ENCODE data around the gene MYBPC3. TPM values are rescaled to one million over a fixed set of nuclear protein-coding genes. Genes with fewer than 3 reads are reported as not detected.
A peak's percentile ranks its signal among the peaks of the same experiment; 100 is the strongest.

MYBPC3 gene
- total and polyA plus RNA-seq, 12 donors, result 0.54 to 5.8 (median 2.0) TPM

GRCh38 chr11:47398011-47398410, 45.5 kb upstream of the MYBPC3 start:
- 89 to 96% (median 90%) methylated on average over 3 of the region's 3 CpGs for WGBS, 4 donors
- TF ChIP-seq POLR2A (IDR thresholded peaks at IDR 0.05) (no peak), CTCF (IDR thresholded peaks at IDR 0.05) (no peak)
- H3K27me3 ChIP-seq, result no peaks in the 10 kb centered on the region
- no peak overlapping the region for H3K27ac ChIP-seq
- intact Hi-C loops (cut with DNase I), result no loop called here
- H3K4me3 ChIP-seq, result no peak overlapping the region
- no peaks in the 10 kb centered on the region for H3K36me3 ChIP-seq (replicated peaks in 1 of 2)
- no peaks in the 10 kb centered on the region for H3K9me3 ChIP-seq (replicated peaks in 1 of 3)
- no peak for DNase-seq
- peaks cover 16% of the 10 kb centered on the region in 2 donors for H3K4me1 ChIP-seq (replicated peaks in 1 of 2)

DNA sequence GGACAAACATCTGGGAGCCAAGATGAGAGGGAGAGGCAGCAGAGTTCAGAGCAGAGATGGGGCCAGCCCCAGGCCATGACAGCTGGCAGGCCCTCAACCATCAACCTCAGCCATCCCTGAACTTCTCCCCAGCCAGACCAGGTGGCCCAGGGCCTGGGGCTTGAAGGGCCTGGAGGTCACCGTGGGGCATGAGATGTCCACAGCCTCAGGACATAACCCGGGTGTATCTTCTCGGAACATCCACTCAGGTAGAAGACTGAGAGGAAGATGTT, 43.5 kb upstream of the MYBPC3 start:
- WGBS, 4 donors, result 90 to 93% (median 90%) methylated on average over 2 to 3 of the region's 3 CpGs
- H3K4me3 ChIP-seq, result no peak overlapping the region
- no peaks in the 10 kb centered on the region for H3K9me3 ChIP-seq (replicated peaks in 1 of 3)
- peaks cover 12% of the 10 kb centered on the region in 2 donors for H3K4me1 ChIP-seq (replicated peaks in 1 of 2)
- DNase-seq, result no peak
- H3K27ac ChIP-seq, result peak overlapping the region in 3 of 5 donors; percentile 75 to 96 (median 86)
- H3K36me3 ChIP-seq (replicated peaks in 1 of 2), result no peaks in the 10 kb centered on the region
- no peaks in the 10 kb centered on the region for H3K27me3 ChIP-seq
- no peak for TF ChIP-seq CTCF (IDR thresholded peaks at IDR 0.05)
- TF ChIP-seq POLR2A (IDR thresholded peaks at IDR 0.05), result no peak
- intact Hi-C loops (cut with DNase I), result no loop called here

GRCh38 chr11:47395223-47396048, 42.9 kb upstream of the MYBPC3 start:
- Histone ChIP-seq H3K27ac (peak overlapping the region; percentile 75 to 96 (median 86)), H3K9me3 (replicated peaks in 1 of 3) (no peaks in the 10 kb centered on the region), H3K4me3 (peak overlapping the region in 1 of 4 donors; percentile 11), H3K36me3 (replicated peaks in 1 of 2) (no peaks in the 10 kb centered on the region), H3K27me3 (no peaks in the 10 kb centered on the region), H3K4me1 (replicated peaks in 1 of 2) (peaks cover 6 to 7% of the 10 kb centered on the region in 2 donors)
- WGBS, 4 donors, result 67 to 74% (median 73%) methylated on average over 18 to 25 of the region's 25 CpGs
- no peak for TF ChIP-seq POLR2A (IDR thresholded peaks at IDR 0.05)
- no peak for TF ChIP-seq CTCF (IDR thresholded peaks at IDR 0.05)
- no peak for DNase-seq
- intact Hi-C loops (cut with DNase I), result no loop called here

DNA sequence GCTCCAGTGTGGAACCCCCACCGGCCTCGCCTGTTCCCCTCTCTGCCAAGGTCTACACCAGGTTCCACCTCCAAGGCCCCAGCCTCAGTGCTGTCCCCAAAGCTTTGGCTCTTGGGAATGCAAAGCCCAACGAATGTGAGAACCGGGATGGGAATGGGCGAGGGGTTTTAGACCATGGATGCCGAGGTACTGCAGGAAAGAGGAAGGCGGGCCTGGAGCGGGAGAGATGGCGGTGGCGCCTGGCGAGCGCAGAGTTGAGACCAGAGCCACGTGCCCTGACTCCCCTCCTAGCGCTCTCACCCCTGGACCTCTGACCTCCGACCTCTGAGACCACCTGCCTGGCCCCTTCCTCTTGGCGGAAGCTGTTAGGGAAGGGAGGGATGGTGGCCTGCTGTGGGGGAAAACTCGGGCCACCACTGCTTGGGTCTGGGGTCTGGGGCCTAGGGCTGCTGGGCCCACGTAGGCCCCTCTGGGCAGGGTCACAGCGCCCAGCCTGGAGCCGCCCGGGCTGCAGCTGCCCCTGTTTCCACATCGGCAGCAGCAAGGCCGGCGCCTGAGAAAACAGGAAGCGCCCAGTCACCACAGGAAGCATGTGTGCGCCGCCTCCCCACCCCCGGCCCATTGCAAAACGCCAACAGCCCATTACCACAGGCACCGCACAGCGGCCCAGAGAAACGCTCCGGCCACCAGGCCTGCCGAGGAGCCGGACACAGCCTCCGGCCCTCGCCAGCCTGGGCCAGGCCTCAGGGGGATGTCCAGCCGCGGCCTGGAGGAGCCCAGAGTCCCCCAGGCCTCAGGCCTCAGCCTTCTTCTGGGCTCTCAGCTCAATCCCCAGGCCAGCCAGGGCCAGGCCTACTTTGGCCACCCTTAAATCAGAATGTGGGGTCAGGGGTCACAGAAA, 42.1 kb upstream of the MYBPC3 start:
- peak in 4 of 7 donors; percentile 64 to 75 (median 66) for DNase-seq

More for the DNA sequence above, 42.1 kb upstream of the MYBPC3 start:
- TF ChIP-seq POLR2A (IDR thresholded peaks at IDR 0.05), result peak in 1 of 2 donors; percentile 31
- TF ChIP-seq CTCF (IDR thresholded peaks at IDR 0.05), result no peak
- H3K36me3 ChIP-seq (replicated peaks in 1 of 2), result no peaks in the 10 kb centered on the region
- H3K9me3 ChIP-seq (replicated peaks in 1 of 3), result no peaks in the 10 kb centered on the region
- H3K27me3 ChIP-seq, result no peaks in the 10 kb centered on the region
- H3K4me1 ChIP-seq (replicated peaks in 1 of 2), result no peaks in the 10 kb centered on the region
- 67 to 78% (median 68%) methylated on average over 14 to 39 of the region's 39 CpGs for WGBS, 4 donors
- intact Hi-C loops (cut with DNase I), result no loop called here
- peak overlapping the region in 1 of 4 donors; percentile 34 for H3K4me3 ChIP-seq
- peak overlapping the region; percentile 75 to 96 (median 86) for H3K27ac ChIP-seq
